Measurements from ENCODE around the gene DCAF4. TPM values are rescaled to one million over a fixed set of nuclear protein-coding genes. Genes with fewer than 3 reads are reported as not detected.

The DCAF4 gene
- total and polyA plus RNA-seq, 12 donors, result 7.6 to 19.3 (median 15.2) TPM

DNA sequence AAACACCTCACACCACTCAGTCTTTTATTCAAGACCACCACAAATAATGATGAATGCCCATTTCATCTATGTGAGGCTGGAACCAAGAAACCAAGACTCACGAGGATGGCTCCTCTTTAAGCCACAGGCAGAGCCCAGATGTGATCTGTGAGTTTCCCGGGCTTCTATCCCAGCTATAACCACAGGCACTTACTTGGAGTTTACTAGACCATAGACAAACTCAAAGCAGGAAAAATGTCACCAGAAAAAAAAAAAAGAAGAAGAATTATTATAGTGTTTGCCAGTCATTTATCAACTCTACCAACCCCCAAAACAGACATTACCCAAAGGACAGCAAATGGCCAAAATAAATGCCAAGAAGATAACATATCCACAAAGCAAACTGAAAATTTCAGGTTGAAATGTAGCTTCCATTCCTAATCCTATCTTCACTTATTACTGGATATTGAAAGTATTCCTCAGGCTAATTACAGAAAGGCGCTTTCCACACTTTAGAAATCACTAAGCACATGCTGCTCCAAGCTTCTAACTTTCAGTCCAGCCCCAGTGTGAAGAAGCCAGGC, 56.0 kb downstream of the DCAF4 start:
- Histone ChIP-seq H3K9me3 (replicated peaks in 1 of 3) (no peaks in the 10 kb centered on the region), H3K36me3 (replicated peaks in 1 of 2) (peaks cover 0 to 39% of the 10 kb centered on the region in 2 donors), H3K4me1 (replicated peaks in 1 of 2) (peaks cover 4 to 7% of the 10 kb centered on the region in 2 donors), H3K27me3 (no peaks in the 10 kb centered on the region), H3K27ac (no peak overlapping the region), H3K4me3 (no peak overlapping the region)
- WGBS, 4 donors, result 63 to 90% (median 74%) methylated on average over 3 of the region's 3 CpGs
- TF ChIP-seq CTCF (IDR thresholded peaks at IDR 0.05) (no peak), POLR2A (IDR thresholded peaks at IDR 0.05) (no peak)
- no peak for DNase-seq
- intact Hi-C loops (cut with DNase I), result no loop called here

DNA sequence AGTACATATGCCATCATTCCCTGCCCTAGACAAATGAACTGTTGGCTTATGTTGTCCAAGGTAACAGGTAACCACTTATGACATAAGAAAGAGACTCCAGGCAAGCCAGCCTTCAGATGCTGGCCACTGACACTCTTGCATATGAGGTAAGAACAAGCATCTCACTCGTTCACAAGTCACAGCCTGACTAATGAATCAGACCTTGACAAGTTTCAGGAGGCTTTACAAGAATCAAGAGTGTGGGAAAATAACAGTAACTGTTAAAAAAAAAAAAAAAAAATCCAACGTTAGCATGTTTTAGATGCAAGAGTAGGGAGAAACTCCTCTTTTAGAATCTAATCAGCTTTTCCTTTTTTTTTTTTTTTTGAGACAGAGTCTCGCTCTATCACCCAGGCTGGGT, 60.0 kb downstream of the DCAF4 start:
- 58 to 76% (median 61%) methylated on average over 3 of the region's 3 CpGs for WGBS, 4 donors
- Histone ChIP-seq H3K9me3 (replicated peaks in 1 of 3) (no peaks in the 10 kb centered on the region), H3K27me3 (no peaks in the 10 kb centered on the region), H3K4me3 (no peak overlapping the region), H3K27ac (no peak overlapping the region), H3K4me1 (replicated peaks in 1 of 2) (peaks cover 0 to 3% of the 10 kb centered on the region in 2 donors), H3K36me3 (replicated peaks in 1 of 2) (peaks cover 0 to 17% of the 10 kb centered on the region in 2 donors)
- TF ChIP-seq POLR2A (IDR thresholded peaks at IDR 0.05) (no peak), CTCF (IDR thresholded peaks at IDR 0.05) (no peak)
- DNase-seq, result no peak
- intact Hi-C loops (cut with DNase I), result no loop called here

- Histone ChIP-seq H3K4me3 (no peak overlapping the region), H3K4me1 (replicated peaks in 1 of 2) (peaks cover 0 to 3% of the 10 kb centered on the region in 2 donors), H3K36me3 (replicated peaks in 1 of 2) (peaks cover 0 to 18% of the 10 kb centered on the region in 2 donors), H3K27me3 (no peaks in the 10 kb centered on the region), H3K9me3 (replicated peaks in 1 of 3) (no peaks in the 10 kb centered on the region), H3K27ac (no peak overlapping the region)
- DNase-seq, result no peak
- 57 to 80% (median 72%) methylated on average over 2 of the region's 2 CpGs for WGBS, 4 donors
- no peak for TF ChIP-seq CTCF (IDR thresholded peaks at IDR 0.05)
- TF ChIP-seq POLR2A (IDR thresholded peaks at IDR 0.05), result no peak
- intact Hi-C loops (cut with DNase I), result no loop called here
Observed at GRCh38 chr14:72986857-72987256, 60.6 kb downstream of the DCAF4 start.

DNA sequence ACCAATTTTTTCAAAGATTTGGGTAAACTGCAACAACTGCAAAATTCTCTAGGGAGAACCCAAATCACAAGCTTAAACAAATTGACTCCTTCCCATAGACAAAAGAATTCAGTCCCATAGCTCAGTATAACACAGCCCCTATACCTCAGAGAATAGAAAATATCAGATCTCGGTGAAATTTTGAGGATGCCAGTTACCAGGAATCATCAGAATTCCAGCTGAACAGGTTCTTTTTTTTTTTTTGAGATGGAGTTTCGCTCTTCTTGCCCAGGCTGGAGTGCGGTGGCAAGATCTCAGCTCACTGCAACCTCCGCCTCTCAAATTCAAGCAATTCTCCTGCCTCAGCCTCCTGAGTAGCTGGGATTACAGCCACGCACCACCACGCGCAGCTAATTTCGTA, 63.9 kb downstream of the DCAF4 start:
- Histone ChIP-seq H3K4me3 (no peak overlapping the region), H3K36me3 (replicated peaks in 1 of 2) (peaks cover 0 to 39% of the 10 kb centered on the region in 2 donors), H3K27me3 (no peaks in the 10 kb centered on the region), H3K4me1 (replicated peaks in 1 of 2) (peaks cover 0 to 3% of the 10 kb centered on the region in 2 donors), H3K9me3 (replicated peaks in 1 of 3) (no peaks in the 10 kb centered on the region), H3K27ac (no peak overlapping the region)
- DNase-seq, result no peak
- no peak for TF ChIP-seq POLR2A (IDR thresholded peaks at IDR 0.05)
- no peak for TF ChIP-seq CTCF (IDR thresholded peaks at IDR 0.05)
- WGBS, 4 donors, result 96 to 99% (median 97%) methylated on average over 8 of the region's 8 CpGs
- intact Hi-C loops (cut with DNase I), result no loop called here

Measured in adrenal gland (tissue), 12 donors.